Dermis microvascular lymphatic vessel endothelial cell (primary cell): Measurements from ENCODE around the gene BRD2. TPM values are rescaled to one million over a fixed set of nuclear protein-coding genes. Genes with fewer than 3 reads are reported as not detected.
"Not testable (repeated sequence)": the region's sequence is repeated elsewhere in the genome, so short reads cannot be mapped to it uniquely, and the experiment has no call there.

Source experiments
- DNase-seq, 2 donors: peaks; one replicate each; pipeline versions ENCODE4 v3.0.0 to v3.0.0-alpha.2; 2010; ENCODE audit warnings: low read depth in 2 of 2
- total RNA-seq: library from RNA; depleted of rRNA; stranded (reverse); fragments of >200 nt; gene quantifications from 2 replicates; pipeline ENCODE4 v1.2.1, GENCODE V29; 2014

BRD2 gene
- 39.4 and 51.0 TPM in 2 replicates for total RNA-seq

DNA sequence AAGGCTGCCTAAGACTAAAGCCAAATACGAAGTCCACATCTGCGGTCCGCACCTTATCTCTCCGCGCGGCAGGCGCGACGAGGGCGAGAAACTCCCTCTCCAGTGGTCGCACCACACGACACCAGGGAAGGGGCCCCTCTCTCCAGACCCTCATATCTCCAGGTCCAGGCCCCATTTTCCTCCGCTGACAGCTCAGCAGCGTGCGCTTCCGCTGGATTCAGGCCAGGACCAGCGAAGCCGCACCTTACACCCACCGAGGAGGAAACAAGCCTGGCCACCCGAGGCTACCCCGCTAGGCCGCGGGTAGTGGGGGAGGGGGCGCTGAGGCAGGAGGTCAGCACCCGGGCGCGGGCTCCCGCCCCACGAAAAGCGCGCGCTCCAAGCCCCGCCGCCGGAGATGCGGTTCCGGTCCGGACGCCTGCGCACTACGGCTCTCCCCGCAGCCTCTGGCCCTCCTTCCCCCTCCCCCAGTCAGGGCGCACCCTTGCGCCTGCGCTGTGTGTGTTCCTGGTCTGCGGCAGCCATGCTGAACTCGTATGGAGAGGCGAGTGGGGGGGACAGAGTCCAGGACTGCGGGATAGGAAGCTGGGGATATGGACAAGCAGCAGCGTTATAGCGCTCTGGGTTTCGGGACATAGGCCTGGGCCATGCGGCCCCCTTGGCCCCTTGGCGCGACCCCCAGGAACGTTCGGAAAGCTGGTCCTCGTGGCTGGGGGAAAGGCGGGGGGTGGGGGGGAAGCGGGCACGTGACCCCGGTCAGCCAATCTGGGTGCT, at the start of gene BRD2:
BRD2 (plus strand) TSS at position 502 of the 774 bp plus-strand sequence. CDS start 4,305 bp downstream, outside the sequence.
- DNase-seq, result peak; percentile 89 to 97

DNA sequence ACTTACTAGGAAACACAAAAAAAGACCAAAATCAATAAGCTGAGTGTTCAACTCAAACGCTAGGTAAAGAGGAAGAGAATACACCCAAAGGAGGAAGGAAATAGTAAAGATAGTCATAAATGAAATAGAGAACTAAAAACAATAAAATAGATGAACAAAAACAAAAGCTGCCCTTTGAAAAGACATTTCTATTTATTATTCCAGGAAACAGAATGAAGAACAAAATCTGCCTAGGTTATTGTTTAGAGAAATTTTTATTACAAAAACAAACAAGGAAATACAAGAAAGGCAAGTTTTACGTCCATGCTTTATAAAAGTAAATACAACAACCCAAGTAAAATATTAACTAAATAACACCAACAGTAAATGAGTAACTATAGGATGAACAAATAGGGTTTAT, 47.7 kb upstream of the BRD2 start:
- DNase-seq, result no peak

DNA sequence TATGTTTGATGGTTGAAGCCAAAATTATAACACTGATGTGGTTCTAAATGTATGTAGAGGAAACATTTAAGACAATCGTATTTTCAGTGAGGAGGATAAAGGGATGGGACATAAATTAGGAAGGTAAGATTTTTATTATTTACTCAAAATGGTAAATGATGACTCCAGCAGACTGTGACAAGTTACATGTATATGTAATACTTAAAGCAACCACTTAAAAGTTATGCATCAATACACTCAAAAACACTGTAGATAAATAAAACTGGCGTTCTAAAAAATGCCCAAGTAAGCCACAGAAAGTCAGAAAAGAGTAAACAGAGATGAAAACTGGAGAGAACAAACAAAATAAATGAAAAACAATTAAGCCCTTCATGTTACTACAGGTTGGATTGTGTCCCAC, 46.3 kb upstream of the BRD2 start:
- no peak for DNase-seq

DNA sequence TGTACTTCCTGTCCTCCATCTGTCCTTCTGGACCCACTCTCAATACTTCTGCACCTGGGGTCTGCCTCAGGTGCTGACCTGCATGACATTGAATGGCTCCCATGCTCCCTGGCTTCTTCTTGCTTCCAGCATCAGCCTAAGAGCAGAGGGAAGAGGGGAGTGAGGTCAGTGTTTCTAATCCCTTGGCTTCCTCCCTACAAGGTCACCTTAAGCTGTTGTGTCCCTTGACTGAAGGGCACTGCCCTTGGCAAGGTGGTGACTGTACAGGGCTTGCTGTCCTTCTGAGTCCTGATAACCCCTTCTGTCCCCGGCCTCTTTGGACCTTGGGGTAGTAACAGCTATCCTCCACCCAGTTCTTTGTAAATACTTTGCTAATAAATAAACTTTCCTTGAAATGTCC, 37.2 kb upstream of the BRD2 start:
- no peak for DNase-seq

DNA sequence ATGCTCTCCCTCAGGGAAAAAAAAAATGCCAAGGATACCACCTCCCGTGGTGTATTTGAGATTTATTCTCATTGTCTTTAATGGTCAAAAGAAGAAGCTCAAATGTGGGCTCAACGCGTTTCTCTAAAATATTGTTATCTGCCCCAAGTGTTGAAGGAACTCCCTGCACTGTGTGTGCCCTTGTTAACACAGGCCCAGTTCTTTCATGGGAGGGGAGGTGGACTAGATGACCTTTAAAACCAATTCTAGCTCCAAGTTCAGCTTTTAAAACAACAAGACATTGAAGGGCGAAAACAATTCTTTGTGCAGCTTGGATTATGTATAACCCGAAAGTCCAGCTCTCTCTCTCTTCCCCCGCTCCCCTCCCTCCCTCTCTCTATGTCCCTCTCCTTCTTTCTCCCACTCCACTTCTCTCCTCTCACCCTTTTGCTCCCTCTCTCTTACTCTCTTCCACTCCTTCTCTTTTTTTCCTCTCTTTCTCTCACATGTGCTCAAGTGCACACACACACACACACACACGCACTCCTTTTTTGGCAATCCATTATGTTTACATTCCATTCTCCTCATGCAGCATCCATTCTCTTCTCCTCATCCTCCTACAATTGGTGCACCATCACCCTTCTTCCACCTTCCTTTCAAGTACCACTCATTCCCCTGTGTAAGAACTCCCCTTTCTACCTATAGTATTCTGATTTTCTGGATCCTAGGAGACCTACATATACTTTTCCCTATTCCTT, 36.1 kb upstream of the BRD2 start:
- no peak for DNase-seq

DNA sequence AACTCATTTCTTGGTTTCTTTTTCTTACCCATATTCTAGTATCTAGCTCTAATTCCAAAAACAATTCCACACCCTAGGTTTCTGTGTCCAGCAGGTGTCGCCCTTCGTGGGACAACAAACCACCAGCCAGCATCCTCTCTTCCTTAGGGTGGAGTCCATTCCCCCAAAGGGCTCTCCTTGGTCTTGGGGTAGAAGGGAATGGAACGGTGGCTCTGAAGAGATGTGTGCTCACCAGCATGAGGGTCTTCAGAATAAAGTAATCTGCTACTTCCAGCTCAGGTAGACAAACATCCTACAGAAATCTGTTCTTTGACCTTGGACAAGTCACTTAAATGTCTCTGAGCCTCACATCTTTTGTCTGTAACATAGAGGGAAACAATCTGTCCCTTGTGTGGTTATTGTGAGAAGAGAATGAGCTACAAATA, 34.7 kb upstream of the BRD2 start:
- DNase-seq, result peak; percentile 41 to 73

DNA sequence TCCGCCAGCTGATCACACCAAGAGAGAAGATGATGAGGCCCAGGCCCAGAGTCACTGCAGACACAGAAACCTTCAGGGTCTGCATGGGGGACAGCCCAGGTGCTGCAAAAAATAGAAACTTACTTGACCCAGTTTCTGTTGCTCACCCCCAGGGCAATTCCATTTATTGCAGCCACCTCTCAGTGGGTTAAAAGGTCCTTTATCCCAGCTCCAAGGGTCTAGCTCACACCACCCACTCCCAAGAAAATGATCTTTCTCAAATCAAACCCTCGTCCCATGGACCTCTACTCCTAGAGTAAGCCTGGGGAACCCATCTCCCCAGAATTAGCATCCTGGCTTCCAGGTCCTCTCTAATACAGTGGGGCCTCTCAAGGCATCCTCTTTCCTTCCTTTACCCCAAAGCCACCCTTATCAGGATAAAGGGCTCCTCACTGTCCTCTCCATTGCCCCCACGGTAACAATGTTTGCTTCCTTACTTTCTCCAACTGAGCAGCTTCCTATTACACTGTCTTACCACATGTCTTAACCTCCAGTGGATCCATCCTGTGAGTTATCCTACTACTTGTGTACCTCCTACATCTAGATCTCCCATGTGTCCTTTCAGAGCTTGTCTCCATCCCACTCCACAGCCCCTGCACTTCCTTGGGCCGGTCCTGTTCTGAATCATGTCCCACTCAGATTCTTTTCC, 32.7 kb upstream of the BRD2 start:
- no peak for DNase-seq

DNA sequence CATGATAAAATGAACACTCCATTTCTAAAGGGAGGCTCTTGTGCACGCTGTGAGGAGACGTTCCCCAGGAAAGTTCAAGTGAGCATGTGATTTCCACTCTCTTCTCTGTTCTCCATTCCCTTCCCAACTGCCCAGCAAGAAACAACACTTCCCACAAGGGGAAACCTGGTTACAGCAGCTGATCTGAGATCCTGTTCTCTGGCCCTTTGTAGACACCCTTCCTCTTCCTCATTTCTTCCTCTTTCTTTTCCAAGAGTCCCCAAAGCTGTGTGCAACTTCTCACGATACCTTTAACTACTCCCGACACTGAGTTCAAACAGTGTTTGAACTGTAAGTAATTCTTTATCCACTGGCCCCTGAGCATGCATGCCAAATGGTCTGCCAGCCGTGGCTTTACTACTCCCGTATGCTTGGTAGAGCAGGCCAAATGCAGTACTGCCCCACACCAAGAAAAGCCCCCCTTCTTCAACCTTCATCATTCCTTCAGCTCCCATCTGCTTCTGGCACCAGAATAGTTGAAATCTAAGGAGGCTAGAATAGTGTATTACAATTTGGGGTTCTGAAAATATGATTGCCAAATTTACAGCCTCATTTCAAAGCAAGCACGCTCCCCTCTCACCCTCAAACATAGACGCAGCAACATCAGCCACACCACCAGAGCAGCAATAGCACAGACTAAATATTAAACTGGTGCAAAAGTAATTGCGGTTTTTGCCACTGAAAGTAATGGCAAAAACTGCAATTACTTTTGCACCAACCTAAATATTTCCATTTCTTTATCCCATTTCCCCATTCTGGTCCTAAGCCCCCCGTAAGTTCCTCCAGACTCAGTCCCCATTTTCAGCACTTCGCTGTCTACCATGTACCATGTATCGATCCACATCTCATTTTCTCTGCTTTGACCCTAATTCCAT, 31.9 kb upstream of the BRD2 start:
- no peak for DNase-seq

DNA sequence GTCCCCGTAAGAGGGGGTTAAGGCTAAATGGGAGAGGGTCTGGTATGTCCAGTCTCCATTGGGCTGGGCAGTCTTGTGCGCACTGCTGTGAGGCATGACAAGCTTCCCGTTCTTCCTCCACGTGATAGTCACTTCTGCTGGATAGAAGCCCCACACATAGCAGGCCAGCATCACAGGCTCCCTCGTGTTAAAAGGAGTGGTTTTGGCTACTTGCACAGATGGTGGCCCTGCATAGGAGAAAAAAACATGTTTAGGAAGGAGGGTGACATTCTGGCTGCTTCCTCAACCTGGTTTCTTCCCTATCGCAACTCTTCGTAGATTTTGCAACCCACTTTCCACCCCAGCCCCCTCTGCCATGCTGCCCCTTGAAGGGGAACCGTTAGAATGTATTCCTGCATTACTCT, 31.2 kb upstream of the BRD2 start:
- no peak for DNase-seq

DNA sequence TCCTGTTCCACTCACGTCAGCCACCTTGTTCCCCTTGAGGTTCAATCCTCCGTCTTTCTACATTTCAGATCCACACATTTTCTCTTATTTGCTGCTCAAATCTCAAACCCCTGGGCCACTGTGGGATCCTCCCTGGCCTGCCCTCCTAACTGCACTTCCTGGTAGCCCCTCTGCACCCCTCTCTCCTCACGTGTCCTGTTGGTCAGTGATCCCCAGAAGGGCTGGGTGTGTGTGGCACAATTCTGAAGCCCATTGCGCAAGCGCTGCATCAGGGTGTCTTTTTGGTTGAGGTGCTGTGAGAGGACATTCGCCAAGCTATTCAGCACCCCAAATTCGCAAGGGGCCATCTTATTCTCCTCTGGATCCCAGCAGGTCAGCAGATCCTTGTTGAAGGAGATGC, 29.9 kb upstream of the BRD2 start:
- no peak for DNase-seq

DNA sequence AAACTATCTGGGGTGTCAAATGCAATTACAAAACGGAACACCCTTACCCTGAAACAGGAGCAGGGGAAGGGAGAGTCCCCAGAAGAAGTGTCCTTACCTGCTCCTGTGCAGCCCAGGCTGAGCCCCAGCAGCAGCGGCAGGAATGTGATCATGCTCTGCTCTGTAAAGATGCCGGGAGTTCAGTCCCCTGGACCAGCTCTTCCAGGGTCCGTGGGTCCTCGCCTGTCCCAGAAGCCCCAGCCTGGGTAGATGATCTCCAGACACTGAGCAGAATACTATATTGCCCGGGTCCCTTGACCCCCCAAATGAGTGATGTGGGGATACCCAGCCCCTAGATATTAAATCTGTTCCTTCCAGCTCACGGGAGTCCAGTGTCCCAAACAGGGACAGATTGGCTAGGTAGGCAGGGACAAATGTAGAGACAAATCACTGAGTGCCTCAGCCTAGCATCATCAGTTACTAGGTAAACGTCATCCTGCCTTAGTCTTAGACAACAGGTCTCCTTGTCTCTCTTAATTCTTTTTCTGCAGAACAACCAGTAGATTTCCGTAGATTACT, 27.7 kb upstream of the BRD2 start, which contains the start of gene HLA-DMB:
HLA-DMB (minus strand) TSS at position 373 of the 558 bp plus-strand sequence; CDS start at position 152, 221 bp downstream.
- peak; percentile 63 to 81 for DNase-seq

DNA sequence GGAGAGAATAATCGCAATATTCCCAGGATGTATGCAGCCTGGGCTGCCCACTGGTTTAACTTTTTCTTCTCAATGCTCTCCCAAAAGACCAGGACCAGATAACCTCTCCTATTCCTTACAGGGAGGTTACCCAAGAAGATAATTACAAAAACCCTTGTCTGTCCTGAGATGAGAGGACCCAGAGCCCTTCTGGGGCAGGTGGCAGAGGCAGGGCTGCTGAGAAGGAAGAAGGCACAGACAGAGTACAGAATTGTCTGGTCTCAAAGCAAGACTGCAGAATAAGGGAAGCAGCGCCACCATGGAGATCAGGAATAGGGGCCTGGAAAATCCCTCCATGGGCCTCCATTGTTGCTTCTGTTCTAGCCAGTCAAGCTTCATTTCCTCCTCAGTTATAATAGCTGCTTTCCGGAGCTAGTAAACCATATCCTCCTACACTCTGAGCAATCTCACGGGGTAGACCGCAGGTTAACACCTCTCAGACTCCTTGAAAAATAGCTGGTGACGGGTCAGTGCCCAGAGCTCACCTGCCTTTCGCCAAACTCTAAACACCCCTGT, 27.1 kb upstream of the BRD2 start:
- peak in 1 of 2 donors; percentile 54 for DNase-seq

DNA sequence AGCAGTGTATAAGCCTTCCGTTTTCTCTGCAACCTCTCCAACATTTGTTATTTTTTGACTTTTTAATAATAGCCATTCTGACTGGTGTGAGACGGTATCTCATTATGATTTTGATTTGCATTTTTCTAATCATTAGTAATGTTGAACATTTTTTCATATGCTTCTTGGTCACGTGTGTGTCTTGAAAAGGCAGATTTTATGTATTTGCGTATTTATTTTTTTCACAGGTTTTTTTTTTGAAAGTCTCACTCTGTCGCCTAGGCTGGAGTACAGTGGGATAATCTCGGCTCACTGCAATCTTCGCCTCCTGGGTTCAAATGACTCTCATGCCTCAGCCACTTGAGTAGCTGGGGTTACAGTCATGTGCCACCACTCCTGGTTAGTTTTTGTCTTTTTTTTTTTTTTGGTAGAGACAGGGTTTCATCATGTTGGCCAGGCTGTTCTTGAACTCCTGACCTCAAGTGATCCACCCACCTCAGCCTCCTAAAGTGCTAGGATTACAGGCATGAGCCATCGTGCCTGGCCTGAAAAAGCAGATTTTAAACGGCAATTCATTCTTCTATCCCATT, 25.8 kb upstream of the BRD2 start:
- not testable (repeated sequence) for DNase-seq

DNA sequence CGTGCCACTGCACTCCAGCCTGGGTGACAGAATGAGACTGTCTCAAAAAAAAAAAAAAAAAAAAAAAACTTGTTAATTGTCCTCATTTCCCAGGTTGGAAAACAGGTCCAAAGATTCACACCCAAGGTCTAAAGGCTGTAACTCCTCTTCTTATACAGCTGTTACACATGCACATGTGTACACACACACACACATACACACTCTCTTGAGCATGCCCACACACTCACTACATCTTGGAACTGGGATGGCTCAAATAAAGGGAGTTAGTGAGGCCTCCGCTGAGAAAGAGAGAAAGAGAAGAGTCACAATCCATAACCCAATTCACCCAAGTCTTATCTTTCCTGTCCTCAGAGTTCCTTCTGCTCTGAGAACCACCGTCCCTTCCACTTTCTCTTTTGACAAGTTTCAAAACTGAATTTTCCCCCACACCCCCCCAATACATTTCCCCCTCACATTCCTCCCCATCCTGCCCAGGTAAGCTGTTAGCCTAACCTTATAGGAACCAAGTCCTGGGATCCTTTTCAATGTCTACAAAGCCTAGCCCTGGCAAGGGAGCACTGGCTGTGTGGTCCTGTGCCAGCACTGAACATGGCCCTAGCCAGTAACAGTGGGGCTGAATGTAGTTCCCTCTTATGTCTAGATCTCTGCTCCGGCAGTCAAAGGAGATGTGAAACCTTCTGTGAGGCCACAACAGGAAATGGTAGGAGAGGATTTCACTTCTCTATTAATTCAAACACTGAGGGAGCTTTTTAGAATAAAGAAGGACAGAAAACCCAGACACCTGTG, 24.3 kb upstream of the BRD2 start:
- DNase-seq, result no peak

DNA sequence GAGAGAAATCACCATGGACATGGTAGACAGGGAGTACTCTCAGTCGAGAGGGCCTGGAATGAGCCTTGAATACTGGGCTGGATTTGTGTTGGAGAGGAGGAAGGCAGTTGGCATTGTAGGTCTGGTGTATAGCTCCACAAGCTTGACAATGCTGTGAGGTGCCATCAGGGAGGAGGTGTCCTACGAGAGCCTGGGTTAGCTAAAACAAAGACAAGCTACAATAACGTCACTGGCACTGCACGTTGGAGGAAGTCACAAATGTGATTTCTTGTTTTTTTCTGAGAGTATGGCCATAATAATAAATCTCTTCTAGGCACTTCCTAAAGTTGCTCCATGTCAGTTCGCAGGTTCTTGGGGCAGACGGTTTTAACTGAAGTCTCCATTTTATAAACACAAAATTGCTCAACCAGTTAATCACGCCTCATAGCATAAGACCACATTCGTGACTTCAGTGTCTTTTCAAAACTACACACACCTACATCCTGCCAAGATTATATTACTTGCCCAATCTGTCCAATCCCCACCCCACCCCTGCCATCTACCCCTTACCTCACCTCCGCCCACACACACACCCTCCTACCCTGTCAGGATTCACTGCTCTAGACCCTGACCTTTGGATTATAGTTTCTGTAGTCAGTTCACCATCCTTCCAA, 23.2 kb upstream of the BRD2 start:
- DNase-seq, result no peak

DNA sequence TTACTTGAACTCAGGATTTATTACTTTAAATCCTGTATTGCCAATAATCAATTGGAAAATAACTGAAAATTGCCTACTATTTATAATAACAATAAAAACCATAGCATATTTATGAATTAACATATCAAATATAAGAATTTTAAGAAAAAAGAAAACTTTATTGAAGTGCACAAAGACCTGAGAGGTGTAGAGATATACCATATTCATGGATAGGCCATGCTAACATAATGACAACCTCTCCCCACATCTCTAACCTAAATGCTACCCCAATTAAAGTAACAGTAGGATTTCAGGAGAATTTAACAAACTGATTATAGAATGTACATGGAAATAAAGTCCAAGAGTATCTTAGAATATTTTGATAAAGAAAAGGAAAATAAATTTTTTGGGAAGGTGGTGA, 22.4 kb upstream of the BRD2 start:
- no peak for DNase-seq

DNA sequence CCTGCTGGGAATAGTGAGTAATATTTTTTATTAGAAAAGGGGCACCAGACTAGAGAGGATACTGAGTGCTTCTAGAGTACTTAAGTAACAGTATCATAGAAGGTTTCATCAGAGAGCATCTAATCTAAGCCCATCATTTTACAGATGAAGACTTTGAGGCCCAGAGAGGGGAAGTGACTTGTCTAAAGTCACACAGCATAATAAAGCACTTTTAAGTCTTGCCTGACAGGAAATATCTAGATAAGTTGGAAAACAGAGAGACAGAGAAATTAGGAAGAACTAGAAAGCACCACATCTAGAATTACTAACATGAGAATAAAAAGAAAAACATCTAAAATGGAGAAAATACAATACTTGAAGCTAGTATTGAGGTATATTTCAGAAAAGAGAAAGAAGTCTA, 21.5 kb upstream of the BRD2 start:
- DNase-seq, result no peak

DNA sequence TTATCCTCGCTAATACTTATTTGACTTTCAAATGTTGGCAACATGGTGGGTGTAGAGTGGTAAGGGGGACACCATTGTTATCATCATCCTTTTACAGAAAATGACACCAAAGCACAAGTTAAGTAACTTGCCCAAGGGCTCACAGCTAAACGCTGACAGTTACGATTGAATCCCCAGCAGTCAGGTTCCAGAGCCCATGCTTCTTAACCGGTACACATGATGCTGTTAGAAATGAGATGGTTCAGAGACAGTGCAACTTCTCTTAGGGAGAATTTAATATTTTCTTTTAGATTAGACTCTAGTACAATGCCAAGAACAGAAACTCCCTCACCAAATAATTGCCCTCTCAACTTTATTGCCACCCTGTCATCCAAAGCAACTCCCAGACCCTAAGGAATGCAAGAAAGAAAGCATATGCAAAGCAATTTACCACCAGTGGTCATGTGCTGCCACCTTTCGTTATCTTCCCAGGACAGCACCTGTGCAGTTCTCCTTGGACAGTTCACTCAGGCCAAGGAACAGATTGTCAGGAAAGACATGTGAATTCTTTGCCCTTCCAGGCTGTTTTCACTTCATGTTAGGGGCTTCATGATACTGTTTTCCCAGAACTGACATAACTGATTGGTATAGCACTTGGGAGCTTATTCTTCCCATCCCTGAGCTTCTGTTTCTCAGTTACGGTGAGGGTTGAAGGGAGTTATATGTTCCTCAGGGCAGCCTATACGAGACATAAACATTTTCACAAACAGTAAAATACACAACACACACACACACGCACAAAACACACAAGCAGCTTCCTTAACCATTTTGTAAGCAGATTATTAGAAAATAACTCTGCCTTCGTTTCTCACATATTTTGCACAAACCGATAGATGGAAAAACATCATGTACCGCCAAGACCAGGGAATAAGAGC, 20.6 kb upstream of the BRD2 start:
- DNase-seq, result peak; percentile 20 to 67
